Breast epithelium (tissue), 3 donors: ENCODE results near the gene KRTAP5-4.

Source experiments
- POLR2A ChIP-seq: fragments of 450-650 bp; IDR thresholded peaks from one replicate; pipeline ENCODE4 v1.6.1; 2016; ENCODE audit warnings: antibody characterized with exemption, mild to moderate bottlenecking, moderate library complexity
- POLR2AphosphoS5 ChIP-seq, 3 donors: sonication (generic); formaldehyde crosslinking; IDR thresholded peaks; one replicate each; pipeline ENCODE4 v1.6.1; 2017; ENCODE audit warnings: antibody characterized with exemption in 3 of 3
- TF ChIP-seq, protein P1 (sequence below), 3 donors: fragments of 450-650 bp; IDR thresholded peaks; one replicate each; pipeline ENCODE4 v1.5.1; 2016 to 2017; ENCODE audit warnings: antibody characterized with exemption in 3 of 3, mild to moderate bottlenecking in 3 of 3, moderate library complexity in 3 of 3

DNA sequence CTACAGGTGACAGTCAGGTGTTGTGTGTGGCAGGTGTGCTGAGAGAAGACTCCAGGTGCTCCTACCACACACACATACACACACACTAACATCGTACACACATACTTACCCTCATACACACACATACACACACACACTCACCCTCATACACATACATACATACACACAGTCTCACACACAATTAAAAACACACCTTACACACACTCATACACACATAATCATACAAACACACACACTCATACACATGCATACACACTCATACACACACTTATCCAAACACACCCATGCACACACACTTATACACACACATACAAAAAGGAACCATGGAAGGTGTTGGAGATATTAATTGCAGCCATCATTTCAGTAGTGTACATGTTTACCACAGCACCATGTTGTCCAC lies 18.3 kb downstream of the KRTAP5-4 start:
- TF ChIP-seq, protein P1, sequence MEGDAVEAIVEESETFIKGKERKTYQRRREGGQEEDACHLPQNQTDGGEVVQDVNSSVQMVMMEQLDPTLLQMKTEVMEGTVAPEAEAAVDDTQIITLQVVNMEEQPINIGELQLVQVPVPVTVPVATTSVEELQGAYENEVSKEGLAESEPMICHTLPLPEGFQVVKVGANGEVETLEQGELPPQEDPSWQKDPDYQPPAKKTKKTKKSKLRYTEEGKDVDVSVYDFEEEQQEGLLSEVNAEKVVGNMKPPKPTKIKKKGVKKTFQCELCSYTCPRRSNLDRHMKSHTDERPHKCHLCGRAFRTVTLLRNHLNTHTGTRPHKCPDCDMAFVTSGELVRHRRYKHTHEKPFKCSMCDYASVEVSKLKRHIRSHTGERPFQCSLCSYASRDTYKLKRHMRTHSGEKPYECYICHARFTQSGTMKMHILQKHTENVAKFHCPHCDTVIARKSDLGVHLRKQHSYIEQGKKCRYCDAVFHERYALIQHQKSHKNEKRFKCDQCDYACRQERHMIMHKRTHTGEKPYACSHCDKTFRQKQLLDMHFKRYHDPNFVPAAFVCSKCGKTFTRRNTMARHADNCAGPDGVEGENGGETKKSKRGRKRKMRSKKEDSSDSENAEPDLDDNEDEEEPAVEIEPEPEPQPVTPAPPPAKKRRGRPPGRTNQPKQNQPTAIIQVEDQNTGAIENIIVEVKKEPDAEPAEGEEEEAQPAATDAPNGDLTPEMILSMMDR (IDR thresholded peaks at IDR 0.05): no peak
- TF ChIP-seq POLR2AphosphoS5 (IDR thresholded peaks at IDR 0.05): no peak
- TF ChIP-seq POLR2A: no peak
